GM18868 (cell line): ENCODE measurements around the gene TGIF2.
"Not testable (repeated sequence)": the region's sequence is repeated elsewhere in the genome, so short reads cannot be mapped to it uniquely, and the experiment has no call there.

Source experiments
- ATAC-seq: cut with Tn5 transposase; IDR thresholded peaks from one replicate; pipeline ENCODE4 v1.9.1; 2021; ENCODE audit warnings: mild to moderate bottlenecking, moderate library complexity; ENCODE audit not compliant: unreplicated experiment

The TGIF2 gene

DNA sequence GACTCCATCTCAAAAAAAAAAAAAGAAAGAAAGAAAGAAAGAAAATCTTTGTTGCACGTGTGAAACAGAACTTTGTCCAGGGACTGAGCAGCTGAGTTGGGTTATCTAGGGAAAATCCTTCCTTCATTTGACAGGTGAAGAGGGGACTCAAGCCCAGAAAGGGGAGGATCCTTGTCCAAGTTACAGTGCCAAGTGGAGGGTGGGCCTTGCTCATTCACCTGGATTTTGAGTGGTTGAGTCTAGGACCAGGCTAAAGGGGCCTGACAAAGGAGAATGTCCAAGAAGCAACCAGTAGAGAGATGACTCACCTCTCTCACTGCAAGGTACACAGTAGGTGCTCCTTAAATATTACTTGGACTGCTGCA is 2.7 kb downstream of the TGIF2 start:
- ATAC-seq = no peak

DNA sequence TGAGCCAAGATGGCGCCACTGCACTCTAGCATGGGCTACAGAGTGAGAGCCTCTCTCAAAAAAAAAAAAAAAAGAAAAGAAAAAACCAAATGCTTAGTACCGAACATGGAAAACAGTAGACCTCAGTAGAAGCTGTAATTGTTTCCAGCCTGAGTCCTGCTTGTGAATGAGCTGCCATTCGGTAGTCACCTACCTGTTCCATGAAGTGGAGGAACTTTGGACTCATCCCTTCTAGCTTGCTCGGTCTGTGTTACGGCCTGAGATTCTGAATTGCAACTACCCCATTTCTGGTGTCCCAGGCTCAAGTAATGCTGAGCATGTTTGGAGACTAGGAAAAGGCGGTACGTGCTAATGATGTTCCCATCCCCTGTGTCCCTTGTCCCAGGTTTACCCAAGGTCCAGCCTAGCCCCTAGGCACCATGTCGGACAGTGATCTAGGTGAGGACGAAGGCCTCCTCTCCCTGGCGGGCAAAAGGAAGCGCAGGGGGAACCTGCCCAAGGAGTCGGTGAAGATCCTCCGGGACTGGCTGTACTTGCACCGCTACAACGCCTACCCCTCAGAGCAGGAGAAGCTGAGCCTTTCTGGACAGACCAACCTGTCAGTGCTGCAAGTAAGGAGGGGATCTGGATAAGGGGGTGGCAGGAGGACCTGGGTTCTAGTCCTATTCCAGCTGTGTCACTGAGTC is 5.1 kb downstream of the TGIF2 start:
- no peak for ATAC-seq

DNA sequence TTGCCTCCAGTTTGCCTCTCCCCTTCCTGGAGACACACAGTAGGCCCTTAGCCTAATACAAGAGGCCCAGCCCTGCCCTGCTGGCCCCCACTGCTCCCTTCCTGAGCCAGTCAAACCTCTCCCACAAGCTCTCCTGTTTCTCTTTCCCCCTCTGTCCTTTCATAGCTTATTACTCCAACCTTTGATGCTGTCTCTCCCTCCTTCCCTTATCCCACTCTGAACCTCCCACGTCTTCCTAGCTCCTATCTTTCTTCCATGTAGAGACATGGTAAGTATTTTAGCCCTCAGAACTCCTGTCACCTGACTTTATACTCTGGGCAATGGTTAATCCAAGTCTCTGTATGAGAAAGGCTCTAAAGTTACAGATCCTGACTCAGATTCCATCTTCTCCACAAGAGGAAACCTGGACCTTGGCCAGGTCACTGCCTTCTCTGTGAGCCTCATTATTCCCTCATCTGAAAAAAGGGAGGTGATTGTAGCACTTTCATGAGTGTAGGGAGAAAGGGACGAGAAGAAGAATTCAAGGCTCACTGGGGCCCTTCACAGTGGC is 6.7 kb downstream of the TGIF2 start:
- no peak for ATAC-seq

DNA sequence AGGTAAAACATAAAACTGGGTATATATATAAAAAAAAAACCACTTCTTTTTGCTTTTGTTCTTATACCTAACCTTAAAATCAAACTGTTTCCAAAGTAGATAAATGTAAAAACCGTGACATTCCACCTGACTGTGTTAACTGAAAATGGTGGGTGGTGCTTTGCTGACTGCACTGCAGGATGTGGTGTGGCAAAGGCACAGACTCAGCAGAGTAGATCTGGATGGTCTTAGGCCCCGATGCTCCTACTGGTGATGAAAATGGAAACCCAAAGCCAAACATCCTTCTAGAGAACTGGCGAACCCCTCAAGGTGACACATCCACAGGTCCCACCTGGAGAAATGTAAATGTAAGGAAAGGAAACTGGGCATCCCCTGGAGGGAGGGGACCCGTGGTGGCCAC is 8.9 kb downstream of the TGIF2 start:
- ATAC-seq = no peak

DNA sequence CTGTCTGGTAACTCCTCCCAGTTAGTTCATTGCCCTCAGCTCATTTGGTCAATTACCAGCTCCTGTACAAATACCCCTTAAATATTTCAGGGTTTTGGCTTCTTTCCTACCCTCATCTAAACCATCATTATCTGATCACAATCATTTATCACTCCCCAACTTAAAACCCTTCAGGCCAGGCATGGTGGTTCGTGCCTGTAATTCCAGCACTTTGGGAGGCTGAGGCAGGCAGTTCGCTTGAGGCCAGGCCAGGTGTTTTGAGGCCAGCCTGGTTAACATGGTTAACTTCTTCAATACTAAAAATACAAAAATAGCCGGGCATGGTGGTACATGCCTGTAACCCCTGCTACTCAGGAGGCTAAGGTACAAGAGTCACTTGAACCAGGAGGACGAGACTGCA is 9.4 kb downstream of the TGIF2 start:
- ATAC-seq = no peak

DNA sequence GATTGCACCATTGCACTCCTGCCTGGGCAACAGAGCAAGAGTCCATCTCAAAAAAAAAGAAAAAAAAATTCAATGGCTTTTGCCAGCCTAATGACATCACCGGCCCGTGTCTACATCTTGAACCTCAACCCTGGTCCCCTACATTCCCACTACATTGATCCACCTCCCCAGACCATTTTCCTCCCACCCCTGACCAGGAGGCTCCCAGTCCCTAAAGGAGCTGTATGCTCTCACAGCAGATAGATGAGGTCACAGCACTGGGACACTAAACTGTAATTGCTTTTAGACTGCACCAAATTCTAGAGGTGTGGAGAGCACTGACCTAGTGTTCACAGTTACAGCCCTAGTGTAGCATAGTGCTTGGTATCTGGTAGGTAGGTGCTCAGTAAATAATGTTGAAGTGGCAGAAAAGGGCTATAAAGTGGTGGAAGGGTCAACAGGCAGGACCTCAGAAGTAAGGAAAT is 10.7 kb downstream of the TGIF2 start:
- no peak for ATAC-seq

DNA sequence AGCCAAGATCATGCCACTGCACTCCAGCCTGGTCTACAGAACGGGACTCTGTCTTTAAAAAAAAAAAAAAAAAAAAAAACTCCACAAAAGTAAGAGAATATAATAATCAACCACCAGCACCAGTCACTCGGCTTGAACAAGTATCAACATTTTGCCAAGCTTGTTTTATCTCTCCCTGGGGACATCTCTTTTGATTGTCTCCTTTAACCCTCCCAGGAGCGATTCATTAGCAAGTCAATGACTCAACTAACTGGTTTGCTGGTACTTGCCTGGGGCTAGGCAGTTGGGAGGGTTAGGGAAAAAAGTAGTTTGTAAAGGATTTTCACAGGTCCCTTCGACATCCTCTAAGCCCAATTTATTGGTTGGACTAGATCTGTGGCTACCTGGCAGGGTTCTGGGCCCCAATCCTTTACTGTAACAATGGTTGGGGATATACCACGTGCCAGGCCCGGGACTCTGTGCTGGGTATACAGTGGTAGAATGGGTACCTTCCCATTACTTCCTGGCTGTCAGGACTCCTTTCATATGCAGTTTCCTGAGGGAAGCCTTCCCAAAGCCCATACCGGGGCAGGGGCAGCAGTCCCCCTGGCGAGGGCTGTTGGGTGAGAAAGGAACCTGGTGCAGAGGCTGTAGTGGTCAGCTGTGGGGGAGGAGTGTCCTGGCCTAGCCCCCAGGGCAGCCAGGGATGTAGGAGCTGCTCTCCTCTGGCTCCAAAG is 12.2 kb downstream of the TGIF2 start:
- no peak for ATAC-seq

DNA sequence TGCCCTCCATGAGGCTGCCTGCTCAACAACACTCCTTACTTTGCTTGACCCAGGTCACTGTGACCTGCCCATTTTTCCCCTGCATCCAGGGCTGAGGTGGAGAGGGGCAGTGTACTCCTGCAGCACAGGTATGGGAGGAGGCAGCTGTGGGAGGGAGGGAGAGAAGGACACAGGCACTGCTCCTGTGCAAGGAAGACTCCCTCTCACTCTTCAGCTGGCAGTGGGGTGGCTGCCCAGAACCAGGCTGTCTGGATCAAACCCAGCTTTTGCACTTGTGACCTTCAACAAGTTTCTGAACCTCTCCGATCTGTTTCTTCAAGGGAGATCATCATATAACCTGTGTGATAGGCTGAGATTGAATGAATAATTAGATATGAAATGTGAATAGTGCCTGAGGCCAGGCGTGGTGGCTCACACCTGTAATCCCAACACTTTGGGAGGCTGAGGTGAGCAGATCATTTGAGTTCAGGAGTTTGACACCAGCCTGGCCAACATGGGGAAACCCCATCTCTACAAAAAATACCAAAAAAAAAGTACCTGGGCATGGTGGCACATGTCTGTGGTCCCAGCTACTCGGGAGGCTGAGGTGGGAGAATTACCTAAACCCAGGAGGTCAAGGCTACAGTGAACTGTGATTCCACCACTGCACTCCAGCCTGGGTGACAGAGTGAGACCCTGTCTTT is 14.1 kb downstream of the TGIF2 start:
- ATAC-seq = no peak

DNA sequence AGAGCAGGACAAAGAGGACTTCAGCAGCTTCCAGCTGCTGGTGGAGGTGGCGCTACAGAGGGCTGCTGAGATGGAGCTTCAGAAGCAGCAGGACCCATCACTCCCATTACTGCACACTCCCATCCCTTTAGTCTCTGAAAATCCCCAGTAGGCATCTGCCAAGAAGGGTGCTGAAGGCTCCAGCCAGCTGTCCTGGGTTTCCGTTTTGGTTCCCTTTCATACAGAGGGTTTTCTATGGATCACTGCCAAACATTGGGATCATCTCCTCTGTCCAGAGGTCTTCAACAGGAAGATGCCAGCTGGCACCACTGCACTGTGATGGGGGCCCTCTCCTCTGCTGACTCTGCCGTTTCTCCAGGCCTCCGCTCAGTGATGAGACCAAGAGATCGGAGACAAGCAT is 17.9 kb downstream of the TGIF2 start:
- no peak for ATAC-seq

DNA sequence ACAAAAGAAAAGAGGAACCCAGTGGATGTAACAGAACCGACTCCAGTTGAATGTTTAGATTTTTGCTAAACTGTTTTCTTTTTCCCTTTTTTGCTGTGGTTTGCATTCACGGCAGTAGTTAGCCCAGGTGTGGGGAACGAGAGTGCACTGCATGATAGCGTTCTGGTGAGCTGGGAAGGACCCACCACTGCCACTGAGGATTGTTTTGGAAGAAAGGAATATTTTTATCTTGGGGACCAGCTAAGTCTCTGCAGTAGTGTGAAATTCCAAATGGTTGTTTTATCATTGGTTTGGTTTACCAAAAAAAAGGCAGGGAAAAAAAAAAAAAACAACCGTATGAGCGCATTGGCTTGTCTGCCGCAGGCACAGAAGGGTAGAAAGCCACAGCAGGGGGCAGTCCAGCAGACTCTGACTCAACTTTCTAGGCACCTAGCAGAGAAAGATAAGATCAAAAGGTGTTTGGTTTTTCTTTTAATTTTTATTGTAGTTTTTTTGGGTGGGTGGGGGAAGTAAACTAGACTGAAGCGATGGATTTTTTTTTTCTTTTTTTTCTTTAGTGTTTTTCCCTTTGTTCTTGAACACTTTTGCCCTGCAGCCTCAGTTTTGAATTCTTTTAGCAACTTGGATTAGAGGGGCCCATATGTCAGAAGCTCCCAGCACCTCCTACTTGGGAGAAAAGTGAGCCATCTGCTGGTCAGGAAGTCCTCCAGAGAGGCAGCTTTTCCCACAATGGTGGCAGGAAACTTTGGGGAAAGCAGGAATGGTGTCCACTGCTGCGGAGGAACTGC is 18.7 kb downstream of the TGIF2 start:
- ATAC-seq = no peak

DNA sequence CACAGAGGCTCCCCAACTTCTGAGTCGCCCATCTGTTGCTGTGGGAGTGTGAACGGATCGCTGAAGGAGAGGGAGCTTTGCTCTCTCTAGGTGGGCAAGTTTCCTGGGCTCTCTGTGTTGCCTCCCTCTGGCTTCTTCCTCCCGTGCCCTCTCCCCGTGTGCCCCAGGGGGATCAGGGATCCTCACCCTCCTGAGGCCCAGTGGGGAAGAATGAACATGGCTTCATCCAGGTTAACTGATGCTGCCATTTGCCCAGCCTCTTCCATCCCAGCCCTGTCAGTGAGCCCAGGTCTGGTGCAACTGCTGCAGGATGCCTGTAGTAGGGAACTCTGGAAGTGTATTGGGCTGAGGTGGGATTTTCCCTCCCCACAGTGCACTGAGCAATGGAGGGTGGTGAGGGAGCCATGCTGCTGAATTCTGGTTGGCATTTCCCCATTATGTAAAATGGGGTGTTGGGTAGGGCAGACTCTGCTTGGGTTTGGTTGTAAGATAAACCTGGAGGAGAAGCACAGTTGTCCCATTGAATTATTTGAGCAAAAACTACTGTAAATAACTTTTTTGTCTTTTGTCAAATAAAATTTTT is 20.0 kb downstream of the TGIF2 start:
- no peak for ATAC-seq

DNA sequence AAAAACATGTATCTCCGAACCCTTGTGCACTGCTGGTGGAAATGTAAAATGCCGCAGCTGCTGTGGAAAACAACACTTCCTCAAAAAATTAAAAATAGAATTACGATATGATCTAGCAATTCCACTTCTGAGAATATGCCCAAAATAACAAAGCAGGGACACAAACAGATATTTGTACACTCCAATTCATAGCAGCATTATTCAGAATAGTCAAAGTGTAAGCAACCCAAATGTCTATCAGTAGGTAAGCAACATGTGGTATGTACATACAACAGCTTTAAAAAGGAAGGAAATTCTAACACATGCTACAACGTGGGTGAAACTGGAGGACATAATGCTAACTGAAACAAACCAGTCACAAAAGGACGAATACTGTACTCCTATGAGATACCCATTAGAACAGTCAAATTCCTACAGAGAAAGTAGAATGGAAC is 26.5 kb downstream of the TGIF2 start:
- ATAC-seq = no peak

DNA sequence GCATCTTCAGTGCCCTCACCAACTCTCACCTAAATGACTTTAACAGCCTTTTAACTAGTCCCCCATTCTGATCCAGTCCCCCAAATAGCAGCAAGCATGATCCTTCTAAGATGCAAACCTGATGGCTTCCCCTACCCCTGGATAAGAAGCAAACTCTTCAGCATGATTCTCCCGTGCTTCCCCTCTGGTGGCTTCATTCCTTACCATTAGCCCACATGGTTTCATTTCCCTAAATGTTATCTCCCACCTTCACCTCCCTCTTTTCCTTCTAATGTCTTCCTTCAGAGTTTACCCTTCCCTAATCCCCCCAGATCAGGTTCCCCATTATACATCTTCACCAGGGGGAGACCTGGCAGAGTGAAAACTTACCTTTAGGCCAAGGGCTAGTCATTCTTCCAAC is 28.1 kb downstream of the TGIF2 start:
- ATAC-seq = no peak

DNA sequence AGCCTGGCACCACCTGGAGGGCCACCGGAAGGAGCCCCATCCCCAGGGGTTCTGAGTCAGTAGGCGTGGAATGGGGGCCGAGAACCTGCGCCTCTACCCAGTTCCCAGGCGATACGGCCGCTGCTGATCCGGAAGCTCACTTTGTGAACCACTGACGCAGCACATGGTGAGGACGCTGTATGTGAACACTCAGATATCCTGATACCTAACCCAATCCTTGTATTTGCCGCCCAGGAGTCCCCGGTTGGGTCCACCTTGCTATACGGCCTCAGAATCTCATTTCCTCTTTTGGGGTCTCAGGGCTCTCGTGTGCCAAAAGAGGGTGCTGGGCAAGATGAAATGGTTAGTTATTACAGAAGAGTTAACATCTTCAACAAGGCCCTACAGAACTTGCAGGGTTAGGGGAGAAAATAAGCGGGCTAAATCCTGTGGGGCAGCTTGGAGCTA is 31.6 kb downstream of the TGIF2 start:
- peak; percentile 40 for ATAC-seq

DNA sequence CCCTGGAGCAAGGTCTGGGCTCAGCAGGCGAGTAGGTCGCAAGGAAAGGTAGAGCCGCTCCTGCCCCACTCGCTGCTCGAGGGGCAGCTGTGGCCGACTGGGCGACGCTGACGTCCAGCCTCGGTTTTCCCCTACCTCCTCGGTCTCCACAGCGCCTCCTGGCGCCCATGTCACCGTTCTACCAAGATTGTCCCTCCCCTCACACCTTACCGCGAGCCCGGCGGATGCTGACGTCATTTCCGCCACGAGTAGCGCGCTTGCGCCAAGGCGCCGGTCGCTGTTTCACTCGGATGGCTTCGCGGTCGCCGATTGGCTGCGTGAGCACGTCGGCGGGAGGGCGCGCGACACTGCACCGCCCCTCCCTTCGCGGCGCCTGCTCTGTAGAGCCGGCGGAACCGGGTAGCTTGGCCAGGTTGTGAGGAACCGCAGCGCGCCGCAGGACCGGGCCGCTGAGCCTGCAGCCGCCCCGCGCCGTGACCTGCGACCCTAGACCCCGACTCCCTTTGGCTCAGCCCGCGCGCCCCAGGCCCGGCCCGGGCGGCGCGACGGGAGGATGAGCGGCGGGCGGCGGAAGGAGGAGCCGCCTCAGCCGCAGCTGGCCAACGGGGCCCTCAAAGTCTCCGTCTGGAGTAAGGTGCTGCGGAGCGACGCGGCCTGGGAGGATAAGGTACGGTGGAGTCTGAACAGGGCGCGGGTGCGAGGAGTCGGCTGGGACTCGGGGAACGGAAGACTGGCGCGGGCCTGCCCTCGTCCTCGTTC is 32.2 kb downstream of the TGIF2 start, which contains the start of gene RAB5IF:
Gene RAB5IF (plus strand): TSS at position 381 of the 759 bp plus-strand sequence. CDS start 173 bp downstream, at position 554.
- peak; percentile 87 for ATAC-seq

DNA sequence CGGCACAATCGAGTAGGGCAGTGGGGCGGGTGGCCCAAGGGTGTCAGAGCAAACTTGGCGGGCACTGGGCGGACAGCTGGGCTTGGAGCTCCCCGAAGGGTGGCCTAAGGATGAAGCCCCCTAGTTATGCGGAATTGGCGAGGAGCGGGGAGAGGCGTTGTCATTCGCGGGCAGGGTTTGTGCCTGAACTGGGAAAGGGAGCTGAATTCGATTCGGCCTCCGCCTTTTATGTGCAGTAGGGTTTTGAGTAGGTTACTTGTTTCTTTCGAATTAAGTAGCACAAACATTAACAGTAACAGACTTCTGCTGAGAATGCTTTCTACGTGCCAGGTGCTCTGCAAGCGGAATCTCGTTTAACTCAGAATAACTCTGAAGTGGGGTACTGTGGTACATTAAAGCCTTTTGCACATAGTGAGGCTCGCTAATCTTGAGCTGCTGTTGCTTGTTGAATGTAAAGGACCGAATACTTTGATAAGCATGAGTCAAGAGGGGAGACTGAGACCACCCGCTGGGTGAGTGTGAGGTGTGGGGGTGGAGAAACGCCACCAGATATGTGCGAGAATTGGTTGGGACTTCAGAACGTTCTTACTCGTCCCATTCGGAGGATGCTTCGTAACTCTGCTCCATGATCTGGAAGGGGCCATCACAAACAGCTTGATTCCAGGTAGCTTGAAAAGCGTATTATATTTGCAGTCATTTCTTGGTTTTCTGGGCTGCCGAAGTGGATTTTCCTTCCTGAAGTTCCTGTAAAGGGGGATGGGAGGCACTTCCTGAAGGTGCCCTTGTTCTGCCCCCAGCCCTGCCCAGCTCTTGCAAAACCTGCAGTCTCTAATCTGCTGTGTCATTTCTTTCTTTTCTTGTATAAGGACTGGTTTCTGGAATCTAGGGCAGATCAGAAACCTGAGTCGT is 33.0 kb downstream of the TGIF2 start:
- no peak for ATAC-seq

DNA sequence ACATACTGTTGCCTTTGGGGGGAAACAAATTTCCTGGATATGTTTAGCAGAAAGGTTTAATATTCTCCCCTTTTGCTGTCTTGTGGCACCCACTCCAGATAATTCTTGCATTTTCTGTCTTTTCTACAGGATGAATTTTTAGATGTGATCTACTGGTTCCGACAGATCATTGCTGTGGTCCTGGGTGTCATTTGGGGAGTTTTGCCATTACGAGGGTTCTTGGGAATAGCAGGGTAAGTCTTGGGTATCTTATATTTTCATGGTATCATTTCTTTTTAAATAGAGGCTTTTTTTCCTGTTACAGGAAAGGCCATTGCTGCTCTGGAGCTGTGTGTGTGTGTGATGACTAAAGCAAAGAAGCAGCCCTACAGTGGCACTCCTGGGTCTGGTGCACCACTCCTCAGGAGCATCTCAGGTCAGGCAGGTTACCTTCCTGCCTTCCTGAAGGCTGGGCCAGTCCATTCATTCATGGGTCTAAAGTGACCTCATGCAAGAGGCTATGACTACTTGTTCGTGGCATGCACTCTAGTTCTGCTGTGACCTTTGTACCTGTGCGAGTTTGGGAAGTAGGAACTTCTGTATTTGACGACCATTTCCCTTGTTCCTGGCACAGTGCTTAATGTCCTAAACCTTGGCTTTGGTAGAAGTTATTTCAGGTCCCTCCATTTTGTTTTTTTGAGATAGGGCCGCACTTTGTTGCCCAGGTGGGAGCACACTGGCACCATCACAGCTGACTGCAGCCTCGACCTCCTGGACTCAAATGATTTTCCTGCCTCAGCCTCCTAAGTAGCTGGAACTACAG is 34.4 kb downstream of the TGIF2 start:
- ATAC-seq = no peak

DNA sequence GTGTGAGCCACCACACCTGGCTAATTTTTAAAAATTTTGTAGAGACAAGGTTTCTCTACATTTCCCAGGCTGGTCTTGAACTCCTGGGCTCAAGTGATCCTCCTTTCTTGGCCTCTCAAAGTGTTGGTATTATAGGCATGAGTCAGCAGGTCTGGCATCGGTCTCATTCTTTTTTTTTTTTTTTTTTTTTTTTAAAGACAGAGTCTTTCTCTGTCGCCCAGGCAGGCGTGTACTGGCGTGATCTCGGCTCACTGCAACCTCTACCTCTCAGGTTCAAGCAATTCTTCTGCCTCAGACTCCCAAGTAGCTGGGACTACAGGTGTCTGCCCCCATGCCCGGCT is 35.0 kb downstream of the TGIF2 start:
- not testable (repeated sequence) for ATAC-seq
